ENCODE results near the gene MFAP4.

DNA sequence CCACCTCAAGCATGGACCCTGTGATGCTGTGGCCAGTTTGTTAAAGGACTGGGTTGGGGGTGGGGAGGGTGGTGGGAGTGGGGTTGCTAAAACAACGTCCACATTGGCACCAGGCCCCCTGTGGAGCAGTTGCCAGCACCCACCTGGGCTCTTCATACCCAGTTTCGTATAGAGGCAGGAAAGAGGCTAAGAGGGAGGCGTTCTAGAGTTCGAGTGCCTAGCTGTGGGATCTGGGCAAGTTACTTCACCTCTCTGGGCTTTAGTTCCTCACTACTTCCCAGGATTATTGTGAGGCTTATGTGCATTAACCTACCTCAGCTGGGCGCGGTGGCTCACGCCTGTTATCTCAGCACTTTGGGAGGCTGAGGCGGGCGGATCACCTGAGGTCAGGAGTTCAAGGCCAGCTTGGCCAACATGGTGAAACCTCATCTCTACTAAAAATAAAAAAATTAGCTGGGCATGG is 1.4 kb downstream of the MFAP4 start:
- TF ChIP-seq, protein P1, sequence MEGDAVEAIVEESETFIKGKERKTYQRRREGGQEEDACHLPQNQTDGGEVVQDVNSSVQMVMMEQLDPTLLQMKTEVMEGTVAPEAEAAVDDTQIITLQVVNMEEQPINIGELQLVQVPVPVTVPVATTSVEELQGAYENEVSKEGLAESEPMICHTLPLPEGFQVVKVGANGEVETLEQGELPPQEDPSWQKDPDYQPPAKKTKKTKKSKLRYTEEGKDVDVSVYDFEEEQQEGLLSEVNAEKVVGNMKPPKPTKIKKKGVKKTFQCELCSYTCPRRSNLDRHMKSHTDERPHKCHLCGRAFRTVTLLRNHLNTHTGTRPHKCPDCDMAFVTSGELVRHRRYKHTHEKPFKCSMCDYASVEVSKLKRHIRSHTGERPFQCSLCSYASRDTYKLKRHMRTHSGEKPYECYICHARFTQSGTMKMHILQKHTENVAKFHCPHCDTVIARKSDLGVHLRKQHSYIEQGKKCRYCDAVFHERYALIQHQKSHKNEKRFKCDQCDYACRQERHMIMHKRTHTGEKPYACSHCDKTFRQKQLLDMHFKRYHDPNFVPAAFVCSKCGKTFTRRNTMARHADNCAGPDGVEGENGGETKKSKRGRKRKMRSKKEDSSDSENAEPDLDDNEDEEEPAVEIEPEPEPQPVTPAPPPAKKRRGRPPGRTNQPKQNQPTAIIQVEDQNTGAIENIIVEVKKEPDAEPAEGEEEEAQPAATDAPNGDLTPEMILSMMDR (IDR thresholded peaks at IDR 0.05; ENCODE audit: insufficient read depth, low read depth, low read length): no peak
- no peak for TF ChIP-seq EZH2 (IDR thresholded peaks at IDR 0.05; ENCODE audit: insufficient read depth, low read length)

Measured in astrocyte (in vitro differentiated cells and primary cell).